ENCODE data around the gene LRMDA.
"Not testable (repeated sequence)": the region's sequence is repeated elsewhere in the genome, so short reads cannot be mapped to it uniquely, and the experiment has no call there.

LRMDA gene

GRCh38 chr10:76514869-76515268 lies 1083.4 kb downstream of the LRMDA start:
- DNase-seq (ENCODE audit: low read depth in 1 of 2, low spot score in 1 of 2) = no peak

DNA sequence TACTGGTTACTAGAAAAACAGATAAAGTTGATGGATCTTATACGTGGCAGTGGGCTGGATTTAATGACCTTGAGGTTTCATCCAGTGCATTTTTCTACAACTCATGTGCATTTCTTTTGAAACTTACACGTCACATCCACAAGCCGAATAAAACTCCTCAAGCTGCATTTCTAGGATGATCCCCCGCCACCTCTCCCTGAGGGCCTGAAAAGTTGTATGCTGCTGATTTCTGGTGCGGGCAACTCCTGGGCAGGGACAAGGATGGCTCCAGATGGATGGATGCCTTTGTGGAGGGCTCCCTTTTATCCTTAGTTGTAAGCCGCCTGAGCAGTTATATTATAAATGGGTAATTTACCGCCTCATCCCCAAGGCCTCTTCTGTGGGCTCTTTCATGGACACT lies 1091.1 kb downstream of the LRMDA start:
- DNase-seq (ENCODE audit: low read depth in 1 of 2, low spot score in 1 of 2) = no peak

- DNase-seq (ENCODE audit: low read depth in 1 of 2, low spot score in 1 of 2) = no peak
Measured at GRCh38 chr10:76523246-76523645, 1091.8 kb downstream of the LRMDA start.

DNA sequence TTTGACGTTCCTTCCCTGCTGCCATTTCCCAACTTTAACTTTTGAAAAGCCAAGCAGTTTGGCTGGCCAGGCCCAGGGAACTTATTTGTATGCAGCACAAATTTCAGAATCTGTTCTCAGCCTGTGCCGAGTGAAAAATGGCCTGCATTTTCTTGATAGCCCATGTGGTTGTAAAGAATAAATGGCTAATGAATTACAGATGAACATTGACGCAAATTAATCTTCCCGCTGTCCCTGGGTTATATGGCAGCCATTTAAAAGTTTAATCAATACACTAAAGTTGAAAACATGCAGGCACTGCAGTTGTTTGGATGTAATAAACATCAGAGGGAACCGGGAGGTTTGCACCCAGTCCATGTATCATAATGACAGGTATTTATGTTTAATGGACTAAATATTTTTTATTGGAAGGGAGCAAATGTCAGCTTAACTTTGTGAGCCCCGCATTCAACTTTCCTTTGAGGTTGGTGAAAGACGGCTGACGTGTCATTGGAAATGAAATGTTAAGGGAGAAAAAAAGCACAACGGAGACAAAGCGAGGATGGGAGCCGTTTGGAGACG lies 1092.4 kb downstream of the LRMDA start:
- DNase-seq (ENCODE audit: low read depth in 1 of 2, low spot score in 1 of 2) = no peak

DNA sequence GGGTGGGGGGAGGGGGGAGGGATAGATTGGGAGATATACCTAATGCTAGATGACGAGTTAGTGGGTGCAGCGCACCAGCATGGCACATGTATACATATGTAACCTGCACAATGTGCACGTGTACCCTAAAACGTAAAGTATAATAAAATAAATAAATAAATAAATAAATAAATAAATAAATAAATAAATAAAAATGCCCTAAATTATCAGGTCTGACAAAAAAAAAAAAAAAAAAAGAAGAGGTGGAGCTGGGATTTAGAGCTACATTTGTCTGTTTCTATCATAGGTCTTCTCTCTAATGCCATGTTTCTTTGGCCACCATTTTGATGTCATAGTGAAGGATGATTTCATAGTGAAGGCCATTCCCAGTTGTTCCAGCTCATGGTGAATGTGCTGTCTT lies 1095.4 kb downstream of the LRMDA start:
- DNase-seq (ENCODE audit: low read depth in 1 of 2, low spot score in 1 of 2) = not testable (repeated sequence)

DNA sequence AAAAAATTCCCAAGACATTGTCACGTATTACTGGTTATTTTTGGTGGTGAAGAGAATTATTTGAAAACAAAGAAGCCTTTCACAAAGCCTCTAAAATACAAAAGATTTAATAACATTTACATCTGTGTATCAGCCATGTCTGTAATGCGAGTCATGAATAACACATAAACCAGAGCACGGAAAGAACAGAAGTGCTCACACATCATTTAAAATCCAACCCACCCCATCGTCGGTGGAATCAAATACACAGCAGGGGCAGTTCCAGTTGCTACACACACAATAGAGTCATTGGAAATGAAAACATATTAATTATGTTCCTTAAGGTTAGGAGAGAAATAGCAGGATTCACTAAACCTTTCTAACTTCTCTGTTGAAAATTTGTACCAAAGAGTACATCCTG lies 1108.9 kb downstream of the LRMDA start:
- DNase-seq (ENCODE audit: low read depth in 1 of 2, low spot score in 1 of 2) = no peak

DNA sequence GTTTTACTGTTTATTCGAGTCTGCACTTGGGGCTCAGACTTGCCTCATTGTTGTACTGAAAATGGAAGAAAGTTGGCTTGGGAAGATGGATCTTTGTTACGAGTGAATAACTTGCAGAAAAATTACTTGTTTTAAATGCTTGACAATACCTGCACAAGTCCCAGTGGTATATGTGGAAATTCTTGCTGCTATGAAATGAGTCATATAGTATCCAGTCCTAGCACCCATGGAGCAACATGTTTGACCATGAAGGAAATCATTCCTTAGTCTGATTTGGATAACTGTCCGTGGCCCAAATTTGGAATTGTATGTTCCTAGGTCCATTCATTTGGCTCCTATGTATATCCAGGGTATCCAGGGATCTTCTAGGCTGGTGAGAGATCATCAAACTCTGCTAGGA lies 1109.4 kb downstream of the LRMDA start:
- no peak for DNase-seq (ENCODE audit: low read depth in 1 of 2, low spot score in 1 of 2)

DNA sequence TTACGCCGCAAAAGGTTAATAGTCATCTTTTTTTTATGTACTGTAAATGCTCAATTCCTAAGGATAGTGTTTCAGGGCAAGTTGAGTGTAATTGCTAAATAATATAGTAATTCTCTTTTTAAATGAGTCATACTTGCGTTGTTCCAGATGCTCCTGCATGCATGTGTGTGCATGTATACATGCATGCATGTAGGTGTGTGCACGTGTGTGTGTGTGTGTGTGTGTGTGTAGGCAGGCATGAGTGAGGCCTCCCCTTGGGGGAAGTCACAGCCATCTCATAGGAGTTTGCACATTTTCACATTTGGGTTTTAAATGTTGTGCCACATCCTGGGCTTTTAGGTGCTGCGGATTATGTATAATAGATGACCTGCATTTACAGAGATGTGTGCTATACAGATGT lies 1110.4 kb downstream of the LRMDA start:
- DNase-seq (ENCODE audit: low read depth in 1 of 2, low spot score in 1 of 2) = no peak

DNA sequence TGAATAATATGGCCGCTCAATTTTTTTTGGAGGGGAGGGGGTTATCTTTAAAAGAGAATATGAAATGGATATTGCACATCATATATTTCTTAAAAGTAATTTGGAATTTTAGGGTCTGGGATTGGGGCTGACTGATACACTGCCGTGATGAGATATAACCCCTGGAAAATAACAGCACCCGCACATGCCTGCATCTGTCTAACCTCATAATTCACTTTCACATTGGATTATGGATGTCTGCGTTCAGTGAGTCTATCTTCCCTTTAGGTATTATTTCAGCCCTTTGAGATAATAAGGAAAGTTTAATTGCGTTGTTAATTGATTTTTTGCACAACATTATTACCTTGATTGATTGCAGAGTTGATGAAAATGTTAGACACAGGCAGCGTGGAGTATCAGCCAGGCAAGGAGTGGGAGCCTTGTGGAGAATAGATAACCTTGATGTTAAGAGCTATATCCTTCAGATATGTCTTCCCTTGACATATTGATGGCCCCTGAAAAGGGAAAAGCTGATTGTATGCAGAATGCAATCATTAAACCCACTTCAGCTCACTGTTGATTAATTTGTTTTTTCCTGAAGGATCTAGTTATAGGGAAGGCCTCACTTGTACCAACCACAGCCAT lies 1111.0 kb downstream of the LRMDA start:
- DNase-seq (ENCODE audit: low read depth in 1 of 2, low spot score in 1 of 2) = no peak

DNA sequence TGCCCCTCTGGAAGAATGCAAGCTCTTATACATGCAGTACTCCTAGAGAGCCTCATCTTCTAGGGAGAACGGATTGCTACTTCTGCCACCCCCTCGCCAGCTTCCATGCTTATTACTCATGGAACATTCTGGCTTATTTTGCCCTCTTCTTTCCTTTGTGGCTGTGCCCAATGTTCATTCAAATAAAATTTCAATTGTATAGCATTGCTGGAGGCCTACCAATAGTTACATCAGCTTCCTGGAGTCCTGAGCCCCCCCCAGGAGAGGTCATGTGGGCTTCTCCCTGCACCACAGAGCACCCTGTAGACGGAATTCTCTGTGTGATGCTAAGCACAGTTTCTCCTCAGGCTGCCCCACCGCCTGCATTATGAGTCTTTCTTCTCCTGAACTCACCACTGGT lies 1112.2 kb downstream of the LRMDA start:
- no peak for DNase-seq (ENCODE audit: low read depth in 1 of 2, low spot score in 1 of 2)

DNA sequence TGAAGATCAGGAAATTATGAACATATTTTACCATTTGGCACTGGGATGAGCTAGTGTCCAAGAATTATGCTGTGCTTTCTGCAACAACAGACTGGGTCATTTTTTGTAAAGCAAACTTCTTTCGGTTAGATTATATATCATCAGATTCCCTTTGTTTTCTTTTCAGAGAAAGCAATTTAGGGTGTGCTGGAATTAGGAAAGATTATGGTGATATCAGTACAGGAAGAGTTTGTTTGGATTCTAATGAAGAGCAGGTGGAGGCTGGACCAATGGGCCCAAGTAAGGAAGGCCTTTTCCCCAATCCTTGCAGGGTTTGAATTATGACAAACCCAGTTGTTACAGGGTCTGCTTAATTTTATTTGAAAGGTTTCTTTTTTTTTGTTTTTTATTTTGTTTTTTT lies 1113.4 kb downstream of the LRMDA start:
- no peak for DNase-seq (ENCODE audit: low read depth in 1 of 2, low spot score in 1 of 2)

DNA sequence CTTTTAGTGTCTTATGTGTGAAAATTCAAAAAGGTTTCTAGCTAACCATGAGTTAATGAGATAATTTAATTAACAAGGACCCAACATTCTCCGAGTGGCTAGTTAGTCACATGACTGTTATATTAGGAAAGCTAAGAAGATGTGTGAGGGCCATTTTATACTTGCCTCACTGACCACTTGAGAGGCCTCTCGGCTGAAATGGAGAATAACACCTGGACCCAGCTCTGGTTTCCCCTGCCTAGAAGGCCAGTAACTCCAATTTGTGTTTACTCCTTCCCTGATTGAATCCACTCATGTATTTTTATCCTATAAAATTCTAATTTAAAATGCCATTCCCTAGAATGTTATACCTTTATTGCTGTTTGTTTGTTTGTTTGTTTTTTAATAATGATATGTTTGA lies 1115.0 kb downstream of the LRMDA start:
- no peak for DNase-seq (ENCODE audit: low read depth in 1 of 2, low spot score in 1 of 2)

- no peak for DNase-seq (ENCODE audit: low read depth in 1 of 2, low spot score in 1 of 2)
Measured at GRCh38 chr10:76547352-76547972, 1116.0 kb downstream of the LRMDA start.

DNA sequence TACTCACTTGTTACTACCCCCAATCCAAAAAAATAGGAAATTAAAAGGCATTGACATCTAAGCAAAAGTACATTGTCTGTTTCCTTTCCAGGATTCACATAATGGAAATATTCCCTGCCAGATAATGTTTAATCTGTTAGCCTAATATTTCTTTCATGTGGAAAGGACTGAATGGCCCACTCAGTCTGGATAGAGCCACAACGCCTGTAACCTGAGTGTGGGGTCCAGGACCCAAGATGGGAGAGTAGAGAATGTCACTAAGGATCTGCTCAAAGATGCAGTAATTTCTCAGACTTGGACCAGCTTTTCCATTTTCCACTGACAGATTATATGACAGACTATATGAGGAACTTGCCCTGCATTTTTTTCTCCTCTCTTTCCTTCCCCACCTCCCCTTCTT lies 1117.3 kb downstream of the LRMDA start:
- no peak for DNase-seq (ENCODE audit: low read depth in 1 of 2, low spot score in 1 of 2)

GRCh38 chr10:76549171-76549570 lies 1117.7 kb downstream of the LRMDA start:
- DNase-seq (ENCODE audit: low read depth in 1 of 2, low spot score in 1 of 2) = no peak

DNA sequence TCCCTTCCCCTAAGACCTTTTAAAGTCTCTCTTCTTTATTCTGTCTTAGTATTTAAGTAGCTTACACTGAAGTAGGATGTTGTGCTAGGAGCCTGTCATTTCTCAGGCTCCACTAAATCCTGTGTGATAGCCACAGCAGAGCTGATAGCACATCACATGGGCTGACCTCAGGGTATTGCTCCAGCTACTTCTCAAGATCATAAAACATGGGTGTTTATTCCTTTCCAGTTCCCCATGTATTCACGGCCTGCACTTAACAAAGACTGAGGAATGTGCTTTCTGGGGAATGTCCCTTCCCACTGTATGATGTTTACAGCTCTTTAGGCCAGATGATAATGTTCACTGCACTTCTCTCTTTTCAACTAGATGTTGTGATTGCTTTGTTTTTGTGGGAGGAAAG lies 1119.4 kb downstream of the LRMDA start:
- DNase-seq (ENCODE audit: low read depth in 1 of 2, low spot score in 1 of 2) = no peak

DNA sequence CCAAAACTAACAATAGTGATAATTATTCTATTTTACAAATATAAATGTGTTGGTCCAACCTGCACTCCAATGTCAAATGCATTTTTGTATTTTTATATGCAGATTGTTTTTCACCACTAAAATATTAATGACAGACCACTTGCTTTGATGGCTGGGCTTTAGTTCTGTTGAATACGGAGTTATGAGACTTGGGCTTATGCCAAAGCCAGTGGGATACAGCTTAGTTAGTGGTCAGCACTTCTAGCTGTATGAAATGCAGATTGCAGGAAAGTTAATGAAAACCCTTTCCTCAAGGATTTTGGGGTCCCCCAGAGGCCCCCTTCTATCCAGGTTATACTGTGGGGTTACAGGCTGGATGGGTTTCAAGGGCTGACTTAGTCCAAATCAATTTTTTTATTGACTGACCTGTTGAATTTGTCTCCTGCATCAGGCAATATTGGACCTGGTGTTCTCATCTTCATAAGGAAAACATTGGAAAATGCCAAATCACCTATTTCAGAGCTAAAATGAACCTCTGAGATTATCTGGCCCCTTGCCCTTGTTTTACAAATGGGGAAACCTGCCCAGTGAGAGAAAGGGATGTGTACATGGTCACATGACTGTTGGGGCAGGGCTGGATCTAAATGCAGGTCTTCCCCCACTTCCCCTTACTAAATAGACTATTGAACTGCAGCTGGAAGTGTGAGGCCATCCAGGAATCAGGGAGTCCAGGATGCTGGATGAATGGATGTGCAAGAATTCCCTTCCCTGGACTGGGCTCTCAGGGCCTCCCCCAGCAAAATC lies 1120.9 kb downstream of the LRMDA start:
- no peak for DNase-seq (ENCODE audit: low read depth in 1 of 2, low spot score in 1 of 2)

- DNase-seq (ENCODE audit: low read depth in 1 of 2, low spot score in 1 of 2) = no peak
Measured at GRCh38 chr10:76553263-76554032, 1122.0 kb downstream of the LRMDA start.

DNA sequence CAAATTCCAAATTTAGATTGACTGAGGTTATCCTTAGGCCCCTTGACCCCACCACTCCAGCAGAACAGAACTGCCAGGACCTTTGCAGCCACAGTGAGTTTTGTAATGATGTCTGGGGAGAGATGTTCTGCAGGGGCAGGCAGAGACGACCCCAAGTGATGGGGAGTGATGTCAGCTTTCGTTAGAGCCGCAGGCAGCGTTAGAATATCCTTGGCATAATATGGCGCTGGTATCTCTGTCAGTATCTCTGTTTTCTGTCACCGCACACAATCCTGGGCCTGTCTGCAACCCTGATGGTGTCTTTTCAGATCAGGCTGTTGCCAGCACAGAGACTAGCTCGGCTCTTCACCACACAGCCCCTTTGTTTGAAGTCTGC lies 1122.6 kb downstream of the LRMDA start:
- no peak for DNase-seq (ENCODE audit: low read depth in 1 of 2, low spot score in 1 of 2)

- no peak for DNase-seq (ENCODE audit: low read depth in 1 of 2, low spot score in 1 of 2)
Measured at GRCh38 chr10:76554478-76554877, 1123.1 kb downstream of the LRMDA start.

DNA sequence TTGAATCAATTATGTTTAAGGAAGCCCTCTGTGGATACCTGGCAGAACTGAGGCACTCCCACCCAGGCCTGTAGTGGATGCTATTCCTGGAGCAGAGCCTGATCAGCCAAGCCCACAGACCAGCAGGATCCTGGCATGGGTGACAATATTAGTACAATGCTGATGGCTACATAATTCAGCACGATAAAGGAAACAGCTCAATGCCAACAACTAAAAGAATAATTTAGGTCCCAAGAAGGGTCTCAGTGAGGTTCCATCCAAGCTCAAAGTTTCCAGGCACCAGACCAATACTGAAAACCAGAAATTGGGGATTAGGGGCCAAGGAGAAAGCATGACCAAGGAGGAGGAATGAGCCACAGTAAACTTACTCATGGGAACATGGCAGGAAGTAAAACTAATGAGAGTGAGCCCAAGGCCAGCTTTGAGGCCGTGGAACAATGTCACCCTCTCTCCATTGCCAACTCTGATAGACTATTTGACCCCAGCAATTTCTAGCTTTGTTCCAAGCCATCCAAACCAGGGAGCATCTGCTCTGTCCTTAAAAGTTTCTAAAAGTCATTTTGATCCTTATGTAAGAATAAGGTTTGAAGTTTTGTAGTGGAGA lies 1123.7 kb downstream of the LRMDA start:
- no peak for DNase-seq (ENCODE audit: low read depth in 1 of 2, low spot score in 1 of 2)

All from stimulated activated CD4-positive, alpha-beta T cell treated with anti-CD3 and anti-CD28 coated beads, Interleukin-15, amount 100 ng/mL, for 1 hour (primary cell).